ENCODE measurements around the gene CEACAM8. TPM values are rescaled to one million over a fixed set of nuclear protein-coding genes. Genes with fewer than 3 reads are reported as not detected.
"Not testable (repeated sequence)": the region's sequence is repeated elsewhere in the genome, so short reads cannot be mapped to it uniquely, and the experiment has no call there.

CEACAM8 gene
- total and polyA plus RNA-seq, 10 donors, result 0.33 to 53.6 (median 2.1) TPM

- no peaks in the 10 kb centered on the region for H3K9me3 ChIP-seq
- 64 to 98% (median 70%) methylated on average over 1 of the region's 1 CpG for WGBS, 5 donors
- peaks cover 0 to 24% (median 0%) of the 10 kb centered on the region in 7 donors for H3K27me3 ChIP-seq (replicated peaks in 1 of 7)
- TF ChIP-seq POLR2A (IDR thresholded peaks at IDR 0.05) (no peak), POLR2AphosphoS5 (IDR thresholded peaks at IDR 0.05) (no peak), CTCF (IDR thresholded peaks at IDR 0.05 in 8 of 11, conservative IDR thresholded peaks at IDR 0.05 in 3 of 11) (no peak)
- no peak overlapping the region for H3K4me3 ChIP-seq
- no peak overlapping the region for H3K27ac ChIP-seq
- H3K4me1 ChIP-seq, result no peaks in the 10 kb centered on the region
- no peak for DNase-seq
- intact Hi-C loops (cut with DNase I; ENCODE audit: low total_unique reads), result no loop called here
- H3K36me3 ChIP-seq, result no peaks in the 10 kb centered on the region
Observed at GRCh38 chr19:42619271-42619670, 24.5 kb upstream of the CEACAM8 start.

- DNase-seq, result no peak
- intact Hi-C loops (cut with DNase I; ENCODE audit: low total_unique reads), result no loop called here
- H3K27me3 ChIP-seq (replicated peaks in 1 of 7), result peaks cover 0 to 34% (median 0%) of the 10 kb centered on the region in 7 donors
- H3K27ac ChIP-seq, result no peak overlapping the region
- H3K36me3 ChIP-seq, result no peaks in the 10 kb centered on the region
- H3K4me3 ChIP-seq, result no peak overlapping the region
- whole genome bisulfite sequencing, 5 donors, result 82 to 86% (median 83%) methylated on average over 5 of the region's 5 CpGs
- TF ChIP-seq POLR2AphosphoS5 (IDR thresholded peaks at IDR 0.05) (no peak), CTCF (IDR thresholded peaks at IDR 0.05 in 8 of 11, conservative IDR thresholded peaks at IDR 0.05 in 3 of 11) (no peak), POLR2A (IDR thresholded peaks at IDR 0.05) (no peak)
- no peaks in the 10 kb centered on the region for H3K9me3 ChIP-seq
- H3K4me1 ChIP-seq, result no peaks in the 10 kb centered on the region
Observed at GRCh38 chr19:42613666-42614065, 18.9 kb upstream of the CEACAM8 start.

DNA sequence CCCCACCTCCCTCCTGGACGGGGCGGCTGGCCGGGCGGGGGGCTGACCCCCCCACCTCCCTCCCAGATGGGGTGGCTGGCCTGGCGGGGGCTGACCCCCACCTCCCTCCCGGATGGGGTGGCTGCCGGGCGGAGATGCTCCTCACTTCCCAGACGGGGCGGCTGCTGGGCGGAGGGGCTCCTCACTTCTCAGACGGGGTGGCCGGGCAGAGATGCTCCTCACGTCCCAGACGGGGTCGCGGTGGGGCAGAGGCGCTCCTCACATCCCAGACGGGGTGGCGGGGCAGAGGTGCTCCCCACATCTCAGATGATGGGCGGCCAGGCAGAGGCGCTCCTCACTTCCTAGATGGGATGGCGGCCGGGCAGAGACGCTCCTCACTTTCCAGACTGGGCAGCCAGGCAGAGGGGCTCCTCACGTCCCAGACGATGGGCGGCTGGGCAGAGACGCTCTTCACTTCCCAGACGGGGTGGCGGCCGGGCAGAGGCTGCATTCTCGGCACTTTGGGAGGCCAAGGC, 15.7 kb upstream of the CEACAM8 start:
- DNase-seq; H3K4me3 ChIP-seq; H3K9me3 ChIP-seq; intact Hi-C loops (cut with DNase I; ENCODE audit: low total_unique reads); H3K36me3 ChIP-seq; H3K4me1 ChIP-seq; H3K27ac ChIP-seq: not testable (repeated sequence)
- peaks cover 0 to 38% (median 4%) of the 10 kb centered on the region in 7 donors for H3K27me3 ChIP-seq (replicated peaks in 1 of 7)
- 87 to 95% (median 93%) methylated on average over 8 to 33 of the region's 33 CpGs; no CpG with 5 or more reads in 1 of the 5 donors for WGBS, 5 donors

- Histone ChIP-seq H3K36me3 (no peaks in the 10 kb centered on the region), H3K4me1 (no peaks in the 10 kb centered on the region), H3K27me3 (replicated peaks in 1 of 7) (peaks cover 0 to 53% (median 10%) of the 10 kb centered on the region in 7 donors), H3K4me3 (no peak overlapping the region), H3K27ac (no peak overlapping the region), H3K9me3 (no peaks in the 10 kb centered on the region)
- peak; percentile 88 for DNase-seq
- TF ChIP-seq POLR2AphosphoS5 (IDR thresholded peaks at IDR 0.05) (no peak), CTCF (IDR thresholded peaks at IDR 0.05 in 8 of 11, conservative IDR thresholded peaks at IDR 0.05 in 3 of 11) (peak in 9 of 11 experiments; percentile 14 to 74 (median 53))
- WGBS, 5 donors, result 12 to 38% (median 36%) methylated on average over 9 to 14 of the region's 14 CpGs
- intact Hi-C loops (cut with DNase I; ENCODE audit: low total_unique reads), result no loop called here
Observed at GRCh38 chr19:42606660-42607351, 12.1 kb upstream of the CEACAM8 start.

Measured in spleen (tissue), 11 donors.